GM18873 (cell line): ENCODE data around the gene CLEC18B.
A peak's percentile ranks its signal among the peaks of the same experiment; 100 is the strongest.
"Not testable (repeated sequence)": the region's sequence is repeated elsewhere in the genome, so short reads cannot be mapped to it uniquely, and the experiment has no call there.

Experiments used
- ATAC-seq: cut with Tn5 transposase; IDR thresholded peaks from one replicate; pipeline ENCODE4 v1.9.1; 2021; ENCODE audit warnings: mild to moderate bottlenecking, moderate library complexity, moderate number of reproducible peaks; ENCODE audit not compliant: unreplicated experiment, low FRiP score

Gene CLEC18B

DNA sequence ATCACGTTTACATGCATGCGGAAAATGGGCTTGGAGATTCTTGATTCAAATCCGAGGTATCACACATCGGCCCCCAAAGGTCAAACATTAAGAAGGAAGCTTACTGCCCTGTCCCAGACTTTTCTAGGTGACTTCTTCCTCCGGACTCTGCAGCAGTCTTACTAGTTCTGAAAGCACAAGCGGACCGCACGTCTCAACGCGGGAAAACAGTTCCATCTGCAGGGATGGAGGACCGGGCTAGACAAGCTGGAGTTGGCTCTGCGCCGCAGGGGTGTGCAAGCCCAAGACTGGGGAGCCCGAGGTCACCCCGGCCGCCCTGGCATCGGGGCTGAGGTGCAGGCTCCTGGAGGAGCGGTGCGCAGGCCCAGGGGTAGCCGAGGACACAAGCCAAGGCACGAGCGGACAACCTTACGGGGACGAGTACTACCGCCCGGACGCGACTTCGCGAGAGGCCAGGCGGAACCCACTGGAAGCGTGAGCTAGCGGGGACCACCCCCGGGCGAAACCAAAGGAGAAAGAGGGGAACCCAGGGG is 53.7 kb downstream of the CLEC18B start:
- peak; percentile 40 for ATAC-seq

DNA sequence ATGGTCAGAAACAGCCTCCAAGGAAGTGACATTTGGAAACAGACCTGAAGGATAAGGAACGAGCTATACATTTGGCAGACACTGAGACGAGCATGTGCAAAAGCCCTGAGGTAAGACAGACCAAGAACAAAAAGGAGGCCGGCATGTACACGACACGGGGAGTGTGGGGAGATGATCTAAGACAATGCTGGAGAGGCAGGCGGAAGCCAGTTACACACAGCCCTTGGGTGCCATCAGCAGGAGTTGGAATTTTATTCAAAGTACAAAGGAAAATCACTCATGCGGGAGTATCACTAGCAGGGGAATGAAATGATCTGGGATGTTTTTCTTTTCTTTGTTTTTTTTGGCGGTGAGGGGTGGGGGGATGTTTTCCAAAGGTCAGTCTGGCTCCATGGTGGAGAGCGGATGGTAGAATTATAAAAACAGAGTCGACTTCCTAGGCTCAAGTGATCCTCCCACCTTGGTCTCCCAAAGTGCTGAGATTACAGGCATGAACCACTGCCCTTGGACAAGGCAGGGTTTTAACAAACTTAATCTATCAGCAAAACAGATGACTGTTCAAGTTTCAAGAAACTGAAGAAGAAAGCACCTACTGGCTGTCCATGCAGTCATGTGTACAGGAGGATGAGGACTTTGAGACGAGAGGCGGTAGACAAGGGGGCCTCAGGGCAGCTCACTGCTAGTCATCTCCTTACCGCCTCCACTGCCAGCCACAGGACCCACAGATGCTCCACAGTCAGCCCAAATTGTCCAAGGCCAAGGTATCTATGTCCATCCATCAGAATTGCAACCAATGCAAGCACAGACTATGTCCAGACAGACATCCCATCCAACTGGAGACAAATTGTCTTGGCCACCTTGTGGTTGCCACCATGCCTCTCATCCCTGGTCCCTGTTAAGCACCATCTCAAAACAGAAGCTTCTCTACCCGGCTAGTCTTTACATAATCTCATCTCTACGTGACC is 59.4 kb downstream of the CLEC18B start:
- not testable (repeated sequence) for ATAC-seq
